Measurements from ENCODE around the gene DISC1. TPM values are rescaled to one million over a fixed set of nuclear protein-coding genes. Genes with fewer than 3 reads are reported as not detected.
A peak's percentile ranks its signal among the peaks of the same experiment; 100 is the strongest.

DISC1 gene
- total RNA-seq, 1 donor from 2014 or later = 13.6 TPM

DNA sequence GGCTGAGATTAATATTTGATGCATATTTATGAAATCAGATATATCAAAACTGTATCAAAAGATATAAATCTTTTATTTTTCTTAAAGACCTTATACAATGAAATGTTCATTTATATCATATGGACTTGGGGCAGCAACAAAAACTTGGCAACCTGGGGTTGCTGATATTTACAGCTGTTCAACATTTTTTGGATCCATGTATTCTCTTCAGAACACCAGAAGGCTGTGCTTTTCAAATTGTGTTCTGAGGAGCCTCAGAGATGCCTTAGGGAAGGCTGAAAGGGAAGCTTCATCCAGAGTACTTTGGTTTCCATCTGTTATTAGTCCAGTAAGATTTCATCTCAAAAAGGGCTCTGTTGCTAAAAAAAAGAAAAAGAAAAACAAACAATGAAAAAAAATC lies 94.8 kb downstream of the DISC1 start:
- ATAC-seq = no peak
- Histone ChIP-seq H3K27ac (no peak overlapping the region), H3K36me3 (no peaks in the 10 kb centered on the region), H3K27me3 (ENCODE audit: low read depth) (no peaks in the 10 kb centered on the region), H3K4me1 (peaks cover 4% of the 10 kb centered on the region), H3K9me3 (no peaks in the 10 kb centered on the region), H3K4me3 (no peak overlapping the region)
- TF ChIP-seq, protein P1, sequence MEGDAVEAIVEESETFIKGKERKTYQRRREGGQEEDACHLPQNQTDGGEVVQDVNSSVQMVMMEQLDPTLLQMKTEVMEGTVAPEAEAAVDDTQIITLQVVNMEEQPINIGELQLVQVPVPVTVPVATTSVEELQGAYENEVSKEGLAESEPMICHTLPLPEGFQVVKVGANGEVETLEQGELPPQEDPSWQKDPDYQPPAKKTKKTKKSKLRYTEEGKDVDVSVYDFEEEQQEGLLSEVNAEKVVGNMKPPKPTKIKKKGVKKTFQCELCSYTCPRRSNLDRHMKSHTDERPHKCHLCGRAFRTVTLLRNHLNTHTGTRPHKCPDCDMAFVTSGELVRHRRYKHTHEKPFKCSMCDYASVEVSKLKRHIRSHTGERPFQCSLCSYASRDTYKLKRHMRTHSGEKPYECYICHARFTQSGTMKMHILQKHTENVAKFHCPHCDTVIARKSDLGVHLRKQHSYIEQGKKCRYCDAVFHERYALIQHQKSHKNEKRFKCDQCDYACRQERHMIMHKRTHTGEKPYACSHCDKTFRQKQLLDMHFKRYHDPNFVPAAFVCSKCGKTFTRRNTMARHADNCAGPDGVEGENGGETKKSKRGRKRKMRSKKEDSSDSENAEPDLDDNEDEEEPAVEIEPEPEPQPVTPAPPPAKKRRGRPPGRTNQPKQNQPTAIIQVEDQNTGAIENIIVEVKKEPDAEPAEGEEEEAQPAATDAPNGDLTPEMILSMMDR (IDR thresholded peaks at IDR 0.05) = no peak
- DNase-seq = no peak
- intact Hi-C loops (cut with DNase I) = no loop called here

DNA sequence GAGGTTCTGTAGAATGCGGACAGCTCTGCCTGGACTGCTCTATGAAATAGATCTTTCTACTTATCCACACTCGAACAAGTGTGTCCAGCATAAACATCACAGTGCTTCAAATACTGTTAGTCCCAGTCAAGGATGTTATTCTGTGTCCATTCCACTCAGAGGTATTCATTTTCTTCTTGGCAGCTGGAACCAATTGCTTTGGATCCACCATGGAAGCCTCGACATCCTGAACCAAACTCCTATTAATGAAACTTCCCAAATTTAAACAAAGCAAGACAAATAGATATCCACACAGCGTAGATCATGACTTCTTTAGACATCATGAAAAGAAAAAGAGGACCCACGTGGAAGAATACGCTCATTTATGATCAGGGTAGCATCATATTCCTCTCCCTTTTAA lies 95.8 kb downstream of the DISC1 start:
- Histone ChIP-seq H3K27ac (no peak overlapping the region), H3K9me3 (no peaks in the 10 kb centered on the region), H3K4me3 (no peak overlapping the region), H3K4me1 (peaks cover 7% of the 10 kb centered on the region), H3K36me3 (no peaks in the 10 kb centered on the region), H3K27me3 (ENCODE audit: low read depth) (no peaks in the 10 kb centered on the region)
- TF ChIP-seq, protein P1 (IDR thresholded peaks at IDR 0.05) = no peak
- no peak for DNase-seq
- ATAC-seq = no peak
- intact Hi-C loops (cut with DNase I) = no loop called here

DNA sequence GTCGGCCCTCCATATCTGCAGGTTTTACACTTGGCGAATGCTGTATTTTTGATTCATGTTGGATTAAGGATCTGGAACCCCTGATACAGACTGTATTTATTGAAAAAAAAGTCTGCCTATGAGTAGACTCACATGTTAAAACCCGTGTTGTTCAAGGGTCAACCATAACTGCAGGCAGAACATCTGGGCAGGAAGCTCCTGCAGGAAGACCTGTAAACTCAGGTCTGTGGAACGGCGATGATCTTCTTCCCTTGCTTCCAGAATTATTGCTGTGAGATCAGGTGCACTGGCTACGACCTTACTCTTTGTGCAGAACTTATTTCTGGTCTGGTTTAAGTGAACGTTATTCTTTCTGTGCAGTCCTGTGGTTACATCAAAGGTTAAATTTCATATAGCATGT lies 96.6 kb downstream of the DISC1 start:
- no peak overlapping the region for H3K4me3 ChIP-seq
- ATAC-seq (no peak), DNase-seq (no peak)
- no peaks in the 10 kb centered on the region for H3K36me3 ChIP-seq
- no peaks in the 10 kb centered on the region for H3K27me3 ChIP-seq (ENCODE audit: low read depth)
- TF ChIP-seq, protein P1 (IDR thresholded peaks at IDR 0.05) = no peak
- no peaks in the 10 kb centered on the region for H3K9me3 ChIP-seq
- intact Hi-C loops (cut with DNase I) = no loop called here
- no peak overlapping the region for H3K27ac ChIP-seq
- peaks cover 7% of the 10 kb centered on the region for H3K4me1 ChIP-seq

DNA sequence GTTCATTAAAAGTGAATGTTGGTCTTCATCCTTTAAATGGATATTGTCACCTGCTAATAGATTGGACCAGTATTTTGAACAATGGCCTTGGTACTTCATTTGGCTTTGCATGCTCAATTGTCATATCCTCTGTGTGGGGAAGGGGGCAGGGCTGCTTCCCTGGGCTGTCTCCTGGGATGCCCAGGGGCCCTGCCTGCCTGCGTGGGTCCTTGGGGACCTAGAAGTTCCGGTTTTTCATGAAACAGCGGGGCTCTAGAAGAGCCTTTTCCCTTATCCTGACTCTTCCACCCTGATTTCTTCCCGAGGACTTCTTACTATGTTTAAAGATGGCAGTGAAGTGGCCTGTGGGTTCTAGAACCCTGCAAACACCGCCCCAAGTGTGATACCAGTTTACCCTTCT lies 97.5 kb downstream of the DISC1 start:
- TF ChIP-seq, protein P1 (IDR thresholded peaks at IDR 0.05) = no peak

DNA sequence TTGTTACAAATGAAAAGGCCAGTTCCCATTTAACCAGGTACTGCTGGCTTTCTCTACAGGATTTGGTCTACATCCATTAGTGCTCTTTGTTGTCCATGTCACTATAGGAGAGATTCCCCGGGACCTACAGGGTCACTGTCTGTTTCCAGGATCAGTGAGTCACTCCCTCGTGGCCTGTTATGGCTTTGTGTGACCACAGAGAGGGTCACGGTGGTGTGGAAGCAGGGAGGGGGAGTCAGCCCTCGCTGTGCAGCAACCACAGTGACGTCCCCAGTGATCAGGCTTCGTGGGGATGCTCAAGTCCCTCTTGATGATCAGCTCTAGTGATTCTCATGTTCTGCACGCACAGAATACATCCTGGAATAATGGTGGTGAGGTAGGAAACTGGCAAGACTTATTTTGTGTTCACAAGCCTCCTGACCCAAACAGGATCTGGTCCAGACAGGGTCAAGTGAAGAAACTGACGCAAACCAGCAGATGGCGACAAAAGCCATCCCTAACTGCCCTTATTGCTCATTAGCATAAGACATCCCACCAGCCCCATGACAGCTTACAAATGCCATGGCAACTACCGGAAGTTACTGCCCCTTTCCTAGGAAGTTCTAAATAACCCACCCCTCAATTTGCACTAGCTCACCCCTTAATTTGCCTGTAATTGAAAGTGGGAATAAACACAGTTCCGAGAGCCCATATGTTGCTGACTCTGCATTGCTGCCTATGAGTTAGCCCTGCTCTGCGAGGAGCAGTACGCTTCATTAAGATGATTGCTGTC lies 98.5 kb downstream of the DISC1 start:
- Histone ChIP-seq H3K36me3 (no peaks in the 10 kb centered on the region), H3K4me3 (no peak overlapping the region), H3K9me3 (no peaks in the 10 kb centered on the region), H3K27me3 (ENCODE audit: low read depth) (no peaks in the 10 kb centered on the region), H3K27ac (no peak overlapping the region), H3K4me1 (peaks cover 7% of the 10 kb centered on the region)
- TF ChIP-seq, protein P1 (IDR thresholded peaks at IDR 0.05) = peak; percentile 31
- peak; percentile 42 to 52 for ATAC-seq
- peak; percentile 44 for DNase-seq
- intact Hi-C loops (cut with DNase I) = no loop called here

More for the DNA sequence above, 97.5 kb downstream of the DISC1 start:
- H3K9me3 ChIP-seq = no peaks in the 10 kb centered on the region
- intact Hi-C loops (cut with DNase I) = no loop called here
- H3K36me3 ChIP-seq = no peaks in the 10 kb centered on the region
- peaks cover 7% of the 10 kb centered on the region for H3K4me1 ChIP-seq
- no peak for ATAC-seq
- H3K4me3 ChIP-seq = no peak overlapping the region
- H3K27ac ChIP-seq = no peak overlapping the region
- H3K27me3 ChIP-seq (ENCODE audit: low read depth) = no peaks in the 10 kb centered on the region
- DNase-seq = no peak

Measured in lower lobe of right lung (tissue), 2 donors.